ENCODE measurements around the gene ARFGAP3. TPM values are rescaled to one million over a fixed set of nuclear protein-coding genes. Genes with fewer than 3 reads are reported as not detected.

Gene ARFGAP3
- total RNA-seq, 1 donor from 2014 or later = 26.3 TPM

GRCh38 chr22:42830161-42830560, 26.9 kb downstream of the ARFGAP3 start:
- H3K27me3 Mint-ChIP-seq = no peaks in the 10 kb centered on the region
- no peak for DNase-seq (ENCODE audit: low spot score, unreplicated experiment)
- peaks cover 19% of the 10 kb centered on the region for H3K36me3 Mint-ChIP-seq (ENCODE audit: insufficient read depth)
- no peak overlapping the region for H3K27ac Mint-ChIP-seq
- H3K9me3 Mint-ChIP-seq (ENCODE audit: low read depth) = no peaks in the 10 kb centered on the region
- no peak for TF ChIP-seq CTCF (IDR thresholded peaks at IDR 0.05; ENCODE audit: unreplicated experiment)
- no peak overlapping the region for H3K4me3 Mint-ChIP-seq (ENCODE audit: low read depth)
- no peaks in the 10 kb centered on the region for H3K4me1 Mint-ChIP-seq (ENCODE audit: low read depth)

- Mint-ChIP-seq H3K36me3 (ENCODE audit: insufficient read depth) (peaks cover 15% of the 10 kb centered on the region), H3K9me3 (ENCODE audit: low read depth) (no peaks in the 10 kb centered on the region), H3K4me3 (ENCODE audit: low read depth) (no peak overlapping the region)
These were observed 27.8 kb downstream of the ARFGAP3 start for GRCh38 chr22:42829302-42829701.

GRCh38 chr22:42825796-42826195, 31.3 kb downstream of the ARFGAP3 start:
- H3K9me3 Mint-ChIP-seq (ENCODE audit: low read depth) = peaks cover 8% of the 10 kb centered on the region
- no peaks in the 10 kb centered on the region for H3K27me3 Mint-ChIP-seq
- H3K36me3 Mint-ChIP-seq (ENCODE audit: insufficient read depth) = peaks cover 27% of the 10 kb centered on the region

More at GRCh38 chr22:42829302-42829701, 27.8 kb downstream of the ARFGAP3 start:
- Mint-ChIP-seq H3K27me3 (no peaks in the 10 kb centered on the region), H3K4me1 (ENCODE audit: low read depth) (no peaks in the 10 kb centered on the region), H3K27ac (no peak overlapping the region)
- DNase-seq (ENCODE audit: low spot score, unreplicated experiment) = no peak
- no peak for TF ChIP-seq CTCF (IDR thresholded peaks at IDR 0.05; ENCODE audit: unreplicated experiment)

GRCh38 chr22:42821386-42821785, 35.7 kb downstream of the ARFGAP3 start:
- no peak for DNase-seq (ENCODE audit: low spot score, unreplicated experiment)
- no peaks in the 10 kb centered on the region for H3K27me3 Mint-ChIP-seq
- H3K36me3 Mint-ChIP-seq (ENCODE audit: insufficient read depth) = peaks cover 23% of the 10 kb centered on the region
- H3K9me3 Mint-ChIP-seq (ENCODE audit: low read depth) = peaks cover 8% of the 10 kb centered on the region
- no peak for TF ChIP-seq CTCF (IDR thresholded peaks at IDR 0.05; ENCODE audit: unreplicated experiment)
- no peak overlapping the region for H3K27ac Mint-ChIP-seq
- H3K4me1 Mint-ChIP-seq (ENCODE audit: low read depth) = peaks cover 6% of the 10 kb centered on the region
- no peak overlapping the region for H3K4me3 Mint-ChIP-seq (ENCODE audit: low read depth)

More at GRCh38 chr22:42825796-42826195, 31.3 kb downstream of the ARFGAP3 start:
- Mint-ChIP-seq H3K27ac (no peak overlapping the region), H3K4me1 (ENCODE audit: low read depth) (no peaks in the 10 kb centered on the region), H3K4me3 (ENCODE audit: low read depth) (no peak overlapping the region)
- no peak for TF ChIP-seq CTCF (IDR thresholded peaks at IDR 0.05; ENCODE audit: unreplicated experiment)
- no peak for DNase-seq (ENCODE audit: low spot score, unreplicated experiment)

GRCh38 chr22:42820045-42820763, 36.9 kb downstream of the ARFGAP3 start:
- no peaks in the 10 kb centered on the region for H3K27me3 Mint-ChIP-seq
- peaks cover 6% of the 10 kb centered on the region for H3K4me1 Mint-ChIP-seq (ENCODE audit: low read depth)
- H3K27ac Mint-ChIP-seq = peak overlapping the region; percentile 64
- H3K36me3 Mint-ChIP-seq (ENCODE audit: insufficient read depth) = peaks cover 23% of the 10 kb centered on the region
- no peak overlapping the region for H3K4me3 Mint-ChIP-seq (ENCODE audit: low read depth)
- TF ChIP-seq CTCF (IDR thresholded peaks at IDR 0.05; ENCODE audit: unreplicated experiment) = peak; percentile 62
- peaks cover 8% of the 10 kb centered on the region for H3K9me3 Mint-ChIP-seq (ENCODE audit: low read depth)
- no peak for DNase-seq (ENCODE audit: low spot score, unreplicated experiment)
